Thoracic aorta (tissue), 2 donors: ENCODE measurements around the gene CSF1R. TPM values are rescaled to one million over a fixed set of nuclear protein-coding genes. Genes with fewer than 3 reads are reported as not detected.

Experiments used
- ATAC-seq: fragments of 150-250 bp; one replicate; pipeline ENCODE4 v1.8.0; 2017; ENCODE audit warnings: low read depth; ENCODE audit not compliant: insufficient number of reproducible peaks, low FRiP score
- DNase-seq: peaks from one replicate; pipeline ENCODE4 v3.0.0-alpha.2; 2020; ENCODE audit warnings: low spot score
- H3K27ac ChIP-seq, 2 donors: fragments of 200-600 bp; sonication (generic); 1 replicate in 1 of 2; 2 replicates in 1 of 2; pipeline ENCODE4 v1.5.1; 2016; ENCODE audit warnings: mild to moderate bottlenecking in 2 of 2, moderate library complexity in 2 of 2
- H3K27me3 ChIP-seq: fragments of 200-600 bp; sonication (generic); replicated peaks from 2 replicates; pipeline ENCODE4 v1.6.0; 2016; ENCODE audit warnings: mild to moderate bottlenecking; ENCODE audit not compliant: insufficient read depth
- H3K36me3 ChIP-seq: fragments of 200-600 bp; sonication (generic); one replicate; pipeline ENCODE4 v1.5.1; 2016
- H3K4me1 ChIP-seq, 2 donors: fragments of 200-600 bp; sonication (generic); 1 replicate in 1 of 2; 2 replicates in 1 of 2; pipeline versions ENCODE4 v1.5.1 to v1.6.0; 2016; ENCODE audit warnings: low read depth in 2 of 2, mild to moderate bottlenecking in 1 of 2; ENCODE audit not compliant: control insufficient read depth in 1 of 2
- H3K4me3 ChIP-seq: fragments of 200-600 bp; sonication (generic); 2 replicates; pipeline ENCODE4 v1.5.1; 2016; ENCODE audit warnings: mild to moderate bottlenecking
- H3K9me3 ChIP-seq: fragments of 200-600 bp; sonication (generic); 2 replicates; pipeline ENCODE4 v1.5.1; 2016
- total RNA-seq, 2 donors: library from RNA; depleted of rRNA; stranded (reverse); fragments of >200 nt; gene quantifications; one replicate each; pipeline versions ENCODE4 v1.1.0 to v1.2.3, GENCODE V29; 2016
- TF ChIP-seq, protein P1 (sequence below): fragments of 200-600 bp; sonication (generic); IDR thresholded peaks from one replicate; pipeline ENCODE4 v1.5.1; 2019; ENCODE audit warnings: antibody characterized with exemption

Gene CSF1R
- total RNA-seq, 2 donors from 2014 or later = 76.3 to 98.6 TPM

DNA sequence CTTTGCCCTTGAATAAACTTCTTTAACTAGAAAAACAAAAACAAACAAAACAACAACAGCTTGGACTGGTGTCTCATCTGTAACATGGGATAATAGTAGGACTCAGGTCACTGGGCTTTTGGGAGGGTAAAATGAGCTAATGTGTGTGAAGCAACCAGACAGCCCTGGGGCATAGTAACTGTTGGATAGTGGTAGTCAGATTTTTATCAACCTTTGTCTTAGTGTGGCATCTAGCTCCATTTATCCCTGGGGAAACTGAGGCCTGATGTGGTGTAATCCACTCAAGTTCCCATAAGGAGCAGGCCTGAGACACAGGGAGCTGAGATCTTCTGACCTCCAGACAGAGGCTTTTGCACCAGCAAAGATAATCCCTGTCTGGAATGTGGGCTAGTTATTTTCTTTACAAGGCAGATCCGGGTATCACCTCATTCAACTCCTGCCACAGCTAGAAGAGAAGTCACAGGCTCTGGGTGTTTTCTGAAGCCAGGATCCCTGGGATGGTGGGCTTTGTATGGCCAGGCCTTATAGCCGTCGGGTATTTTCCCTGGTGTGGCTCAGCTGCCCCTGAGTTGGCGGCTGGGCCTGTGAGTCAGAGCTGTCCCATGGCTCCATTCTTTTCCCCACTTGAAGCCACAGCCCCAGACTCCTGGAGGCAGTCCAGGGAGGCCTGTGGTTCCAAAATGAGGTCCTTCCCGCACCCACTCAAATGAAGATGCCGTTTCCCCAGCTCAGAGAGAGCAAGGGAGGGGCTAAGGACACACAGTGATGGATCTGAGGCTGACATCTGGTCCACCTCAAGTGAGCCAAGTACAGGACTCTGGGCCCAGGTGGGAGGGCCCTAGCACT, 26.1 kb upstream of the CSF1R start:
- H3K4me1 ChIP-seq = peaks cover 11 to 24% of the 10 kb centered on the region in 2 donors
- H3K36me3 ChIP-seq = peaks cover 30% of the 10 kb centered on the region

DNA sequence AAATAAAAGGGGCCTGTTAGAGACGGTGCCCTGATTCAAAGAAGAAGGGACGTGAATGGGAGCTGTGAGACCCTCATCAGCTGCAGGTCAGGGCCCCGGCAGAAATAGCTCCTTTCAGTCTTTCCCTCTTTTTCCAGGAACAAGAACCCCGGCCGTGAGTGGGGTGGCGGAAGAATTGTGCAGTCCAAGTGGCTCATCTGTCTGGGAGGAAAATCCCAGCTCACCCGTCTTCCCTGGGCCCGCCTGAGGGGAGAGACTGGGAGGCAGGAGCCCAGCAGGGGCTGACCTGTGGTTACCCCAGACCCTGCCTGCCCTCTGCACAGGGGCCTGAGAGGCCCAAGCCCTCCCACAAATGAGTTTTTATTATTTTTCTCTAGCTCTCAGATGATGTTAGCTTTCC, 24.8 kb upstream of the CSF1R start:
- no peak for ATAC-seq
- H3K4me1 ChIP-seq = peaks cover 11 to 24% of the 10 kb centered on the region in 2 donors
- H3K27me3 ChIP-seq = no peaks in the 10 kb centered on the region
- H3K4me3 ChIP-seq = no peak overlapping the region
- TF ChIP-seq, protein P1, sequence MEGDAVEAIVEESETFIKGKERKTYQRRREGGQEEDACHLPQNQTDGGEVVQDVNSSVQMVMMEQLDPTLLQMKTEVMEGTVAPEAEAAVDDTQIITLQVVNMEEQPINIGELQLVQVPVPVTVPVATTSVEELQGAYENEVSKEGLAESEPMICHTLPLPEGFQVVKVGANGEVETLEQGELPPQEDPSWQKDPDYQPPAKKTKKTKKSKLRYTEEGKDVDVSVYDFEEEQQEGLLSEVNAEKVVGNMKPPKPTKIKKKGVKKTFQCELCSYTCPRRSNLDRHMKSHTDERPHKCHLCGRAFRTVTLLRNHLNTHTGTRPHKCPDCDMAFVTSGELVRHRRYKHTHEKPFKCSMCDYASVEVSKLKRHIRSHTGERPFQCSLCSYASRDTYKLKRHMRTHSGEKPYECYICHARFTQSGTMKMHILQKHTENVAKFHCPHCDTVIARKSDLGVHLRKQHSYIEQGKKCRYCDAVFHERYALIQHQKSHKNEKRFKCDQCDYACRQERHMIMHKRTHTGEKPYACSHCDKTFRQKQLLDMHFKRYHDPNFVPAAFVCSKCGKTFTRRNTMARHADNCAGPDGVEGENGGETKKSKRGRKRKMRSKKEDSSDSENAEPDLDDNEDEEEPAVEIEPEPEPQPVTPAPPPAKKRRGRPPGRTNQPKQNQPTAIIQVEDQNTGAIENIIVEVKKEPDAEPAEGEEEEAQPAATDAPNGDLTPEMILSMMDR = no peak
- no peaks in the 10 kb centered on the region for H3K9me3 ChIP-seq
- H3K36me3 ChIP-seq = peaks cover 21% of the 10 kb centered on the region
- peak overlapping the region in 1 of 2 donors; percentile 65 for H3K27ac ChIP-seq
- no peak for DNase-seq

More for the DNA sequence above, 26.1 kb upstream of the CSF1R start:
- H3K27me3 ChIP-seq = no peaks in the 10 kb centered on the region
- H3K9me3 ChIP-seq = no peaks in the 10 kb centered on the region
- DNase-seq = peak; percentile 53
- no peak overlapping the region for H3K4me3 ChIP-seq
- peak; percentile 33 for ATAC-seq
- H3K27ac ChIP-seq = peak overlapping the region; percentile 58 to 65
- TF ChIP-seq, protein P1 = no peak

DNA sequence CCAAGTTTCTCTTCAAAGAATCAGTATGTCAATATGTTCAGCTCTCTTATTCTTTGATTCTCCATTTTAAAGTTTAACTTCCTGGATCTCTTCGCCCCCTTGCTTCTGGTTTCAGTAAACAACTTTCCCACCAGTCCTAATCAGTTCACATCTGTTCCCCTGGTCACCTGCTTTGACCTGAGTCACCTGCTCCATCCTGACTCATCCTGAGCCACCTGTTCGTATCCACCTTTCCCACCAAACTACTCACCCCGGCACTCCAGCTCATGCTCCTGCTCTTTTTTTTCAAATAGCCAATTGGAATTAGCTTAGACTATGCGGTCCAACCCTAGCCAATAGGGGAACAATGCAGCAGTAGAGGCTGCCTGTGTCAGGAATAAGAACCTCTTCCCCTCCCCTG, 23.6 kb upstream of the CSF1R start:
- no peak overlapping the region for H3K4me3 ChIP-seq
- TF ChIP-seq, protein P1 = no peak
- ATAC-seq = no peak
- no peak for DNase-seq
- peaks cover 11 to 24% of the 10 kb centered on the region in 2 donors for H3K4me1 ChIP-seq
- no peaks in the 10 kb centered on the region for H3K27me3 ChIP-seq
- H3K9me3 ChIP-seq = no peaks in the 10 kb centered on the region
- peaks cover 11% of the 10 kb centered on the region for H3K36me3 ChIP-seq
- no peak overlapping the region for H3K27ac ChIP-seq

DNA sequence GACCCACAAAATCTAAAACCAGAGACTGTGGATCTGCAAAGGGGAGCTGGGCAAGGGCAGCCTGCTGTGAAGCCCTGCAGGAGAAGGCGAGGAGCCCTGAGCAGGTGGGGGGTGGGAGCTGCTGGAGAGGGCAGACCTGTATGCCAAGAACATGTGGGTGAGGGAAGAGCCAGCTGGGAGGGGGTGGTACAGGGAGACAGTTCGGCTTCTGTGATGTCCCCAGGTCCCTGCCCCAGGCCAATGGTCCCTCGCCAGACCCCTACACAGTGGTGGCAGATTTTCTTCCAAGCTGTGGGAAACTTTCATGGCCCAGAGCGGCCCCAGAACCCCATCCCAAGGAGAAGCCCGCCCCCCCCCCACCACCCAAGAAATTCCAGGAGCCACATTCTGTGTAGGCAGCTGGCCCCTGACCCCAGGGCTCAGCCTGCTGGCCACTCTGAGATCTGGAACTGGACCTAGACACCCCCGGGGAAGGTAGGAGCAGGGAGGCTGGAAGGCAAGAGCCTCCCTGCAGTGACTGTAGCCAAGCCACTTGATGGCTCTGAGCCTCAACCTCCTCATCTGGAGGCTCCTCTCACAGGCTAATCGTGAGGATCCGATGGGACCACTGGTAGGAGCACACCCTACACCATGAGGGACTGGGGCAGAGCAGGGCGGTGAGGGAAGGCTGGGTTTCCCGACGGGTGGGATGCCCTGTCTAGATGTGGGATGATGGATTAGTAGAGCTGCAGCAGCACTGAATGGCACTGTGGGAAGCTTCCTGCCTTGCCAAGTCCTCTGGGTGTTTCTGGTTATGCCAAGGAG, 22.6 kb upstream of the CSF1R start:
- no peak for DNase-seq

More for the DNA sequence above, 22.6 kb upstream of the CSF1R start:
- Histone ChIP-seq H3K27ac (no peak overlapping the region), H3K27me3 (no peaks in the 10 kb centered on the region), H3K4me1 (peaks cover 11 to 18% of the 10 kb centered on the region in 2 donors), H3K9me3 (no peaks in the 10 kb centered on the region), H3K36me3 (peaks cover under 1% of the 10 kb centered on the region), H3K4me3 (no peak overlapping the region)
- TF ChIP-seq, protein P1 = no peak
- no peak for ATAC-seq
